CD4-positive, alpha-beta T cell treated with Interleukin-2 at 100 ng/mL for 4 hours (primary cell): ENCODE measurements around the gene NAT16.

Source experiments
- DNase-seq: peaks from one replicate; pipeline ENCODE4 v3.0.0-alpha.2; 2020; ENCODE audit warnings: low spot score

The NAT16 gene

GRCh38 chr7:101180130-101180755, at the start of gene NAT16:
Gene NAT16, minus strand, starts transcription at chr7:101180293. Its CDS starts 5,486 bp downstream, at chr7:101174807.
- no peak for DNase-seq

DNA sequence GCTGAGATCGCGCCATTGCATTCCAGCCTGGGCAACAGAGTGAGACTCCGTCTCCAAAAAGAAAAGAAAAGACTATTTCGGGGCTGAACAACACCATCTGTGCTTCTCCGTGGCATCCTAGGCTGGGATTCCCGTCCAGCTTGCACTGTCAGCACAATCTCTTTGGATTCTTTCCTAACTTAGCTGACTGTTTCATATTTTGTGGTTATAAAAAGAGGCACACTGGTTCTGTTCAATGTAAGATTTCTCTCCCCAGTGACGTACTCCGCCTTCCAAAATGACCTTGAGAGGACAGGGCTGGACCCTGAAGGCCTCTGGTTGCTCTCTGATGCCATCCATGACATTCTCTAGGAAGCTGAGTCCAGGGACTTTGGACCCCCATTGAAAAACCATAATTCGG, 46.6 kb upstream of the NAT16 start:
- DNase-seq, result no peak

DNA sequence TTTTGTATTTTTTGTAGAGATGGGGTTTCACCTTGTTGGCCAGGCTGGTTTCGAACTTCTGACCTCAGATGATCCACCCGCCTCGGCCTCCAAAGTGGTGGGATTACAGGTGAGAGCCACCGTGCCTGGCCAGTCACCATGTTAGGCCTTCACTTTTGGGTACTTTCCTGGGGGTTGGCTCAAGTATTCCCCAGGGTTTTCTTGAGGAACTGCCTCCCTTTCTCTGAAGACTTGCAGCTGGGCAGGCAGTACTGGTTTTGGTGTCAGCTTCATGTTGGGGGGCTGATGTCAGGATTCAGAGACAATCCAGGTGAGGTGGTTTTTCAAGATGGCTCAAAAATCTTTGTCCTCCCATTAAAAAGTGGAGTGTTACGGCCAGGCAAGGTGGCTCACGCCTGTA, 45.6 kb upstream of the NAT16 start:
- DNase-seq, result no peak

DNA sequence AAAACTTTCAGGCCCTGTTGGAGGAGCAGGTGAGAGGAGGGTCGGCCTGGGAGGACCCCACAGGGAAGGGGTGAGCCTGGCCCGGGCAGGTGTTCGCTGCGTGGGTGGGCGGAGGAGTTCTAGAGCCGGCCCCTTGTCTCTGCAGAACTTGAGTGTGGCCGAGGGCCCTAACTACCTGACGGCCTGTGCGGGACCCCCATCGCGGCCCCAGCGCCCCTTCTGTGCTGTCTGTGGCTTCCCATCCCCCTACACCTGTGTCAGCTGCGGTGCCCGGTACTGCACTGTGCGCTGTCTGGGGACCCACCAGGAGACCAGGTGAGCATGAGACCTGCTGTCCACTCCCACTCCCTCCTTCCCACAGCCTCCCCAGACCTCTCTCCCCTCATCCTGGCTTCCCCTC, 43.4 kb upstream of the NAT16 start:
- DNase-seq, result no peak

- DNase-seq, result no peak
These were observed 42.3 kb upstream of the NAT16 start for GRCh38 chr7:101222275-101222830.

DNA sequence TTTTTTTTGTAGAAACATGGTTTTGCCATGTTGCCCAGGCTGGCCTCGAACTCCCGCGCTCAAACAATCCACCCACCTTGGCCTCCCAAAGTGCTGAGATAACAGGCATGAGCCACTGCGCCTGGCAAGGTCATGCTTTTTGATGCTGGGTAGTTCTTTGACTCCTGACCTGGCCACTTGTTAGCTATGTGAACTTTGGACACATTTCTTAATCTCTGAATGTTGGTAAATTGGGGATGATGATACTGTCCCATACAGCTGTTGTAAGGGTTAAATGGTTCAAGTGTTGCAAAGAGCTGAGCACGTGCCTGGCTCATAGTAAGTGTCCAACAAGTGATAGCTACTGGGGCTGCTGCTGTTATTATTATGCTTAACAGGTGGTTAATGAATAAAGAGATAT, 40.2 kb upstream of the NAT16 start:
- DNase-seq, result no peak

DNA sequence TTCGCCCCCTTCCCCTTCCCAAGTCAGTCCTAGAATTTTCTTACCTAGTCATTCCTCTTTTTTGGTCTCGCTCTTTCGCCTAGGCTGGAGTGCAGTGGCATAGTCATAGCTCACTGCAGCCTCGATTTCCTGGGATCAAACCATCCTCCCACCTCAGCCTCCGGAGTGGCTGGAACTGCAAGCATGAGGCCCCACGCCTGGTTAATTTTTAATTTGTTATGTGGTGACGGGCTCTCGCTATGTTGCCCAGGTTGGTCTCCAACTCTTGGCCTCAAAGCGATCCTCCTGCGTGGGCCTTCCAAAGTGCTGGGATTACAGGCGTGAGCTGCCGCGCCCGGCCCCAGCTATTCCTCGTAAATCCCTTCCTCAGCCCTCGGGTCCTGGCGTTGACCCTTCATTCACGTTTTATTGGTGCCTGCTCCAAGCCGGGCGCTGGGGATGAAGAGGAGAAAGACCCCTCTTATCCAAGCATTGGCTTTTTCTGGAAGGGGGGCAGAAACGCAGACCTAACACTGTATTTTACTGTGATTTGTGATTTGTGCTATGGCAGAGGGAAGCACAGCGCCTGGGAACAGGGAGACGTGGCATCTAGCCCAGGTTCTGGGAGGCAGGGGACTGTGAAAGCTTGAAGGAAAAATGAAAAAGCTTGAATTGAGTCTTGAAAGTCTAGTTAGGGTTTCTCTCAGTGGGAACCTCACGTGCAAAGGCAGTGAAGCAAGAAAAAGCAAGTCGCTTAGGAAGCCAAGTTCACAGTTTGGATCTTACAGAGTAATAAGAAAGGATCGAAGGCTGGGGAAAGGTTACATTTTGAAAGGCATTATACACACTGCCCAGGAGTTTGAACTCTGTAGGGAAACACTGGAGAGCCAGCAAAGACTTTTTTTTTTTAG, 38.4 kb upstream of the NAT16 start:
- no peak for DNase-seq

DNA sequence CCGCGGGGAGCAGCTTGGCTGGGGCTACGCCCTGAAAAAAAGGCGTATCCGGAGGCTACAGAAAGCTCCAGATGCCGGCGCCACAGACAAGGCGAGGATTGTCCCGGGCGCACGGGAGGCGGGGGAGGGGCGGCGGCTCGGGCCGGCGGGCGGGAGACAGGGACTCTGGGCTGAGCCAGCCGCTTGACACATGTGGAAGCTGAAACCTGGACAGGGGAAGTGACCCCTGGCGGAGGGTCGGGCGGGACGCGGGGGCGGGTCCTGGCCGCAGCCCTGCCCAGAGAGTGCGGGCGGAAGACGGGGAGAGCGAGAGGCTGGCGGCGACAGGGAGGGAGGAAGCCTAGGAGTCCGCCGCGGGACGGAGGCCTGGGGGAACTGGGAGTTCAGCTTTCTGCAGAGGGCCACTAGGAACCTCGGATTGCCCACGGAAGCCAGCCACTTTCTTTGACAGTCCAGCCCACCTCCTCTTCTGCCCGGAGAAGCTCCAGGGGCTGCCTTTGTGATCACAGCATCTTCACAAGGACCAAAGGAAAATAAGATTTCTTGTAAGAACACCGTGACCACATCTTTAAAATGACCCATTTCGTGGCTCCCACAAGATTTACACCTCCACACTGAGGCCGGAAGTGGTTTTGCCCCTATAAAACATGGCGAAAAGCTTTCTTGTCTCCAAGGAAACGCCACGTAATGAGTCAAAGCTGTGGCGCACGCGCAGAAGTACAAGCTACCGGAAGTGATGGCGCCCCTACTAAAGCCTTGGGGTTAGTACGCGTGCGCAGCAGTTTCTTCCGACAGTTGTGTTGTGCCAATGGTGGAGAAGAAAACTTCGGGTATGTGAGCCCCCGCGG, 37.5 kb upstream of the NAT16 start, which contains the start of the genes PLOD3 and ZNHIT1:
Gene PLOD3, minus strand, starts transcription at position 194 of the 848 bp plus-strand sequence. CDS start 307 bp downstream, outside the sequence.
Gene ZNHIT1, plus strand, starts transcription at position 778 of the 848 bp plus-strand sequence. Its CDS starts 31 bp downstream, at position 809.
- DNase-seq, result peak; percentile 98

DNA sequence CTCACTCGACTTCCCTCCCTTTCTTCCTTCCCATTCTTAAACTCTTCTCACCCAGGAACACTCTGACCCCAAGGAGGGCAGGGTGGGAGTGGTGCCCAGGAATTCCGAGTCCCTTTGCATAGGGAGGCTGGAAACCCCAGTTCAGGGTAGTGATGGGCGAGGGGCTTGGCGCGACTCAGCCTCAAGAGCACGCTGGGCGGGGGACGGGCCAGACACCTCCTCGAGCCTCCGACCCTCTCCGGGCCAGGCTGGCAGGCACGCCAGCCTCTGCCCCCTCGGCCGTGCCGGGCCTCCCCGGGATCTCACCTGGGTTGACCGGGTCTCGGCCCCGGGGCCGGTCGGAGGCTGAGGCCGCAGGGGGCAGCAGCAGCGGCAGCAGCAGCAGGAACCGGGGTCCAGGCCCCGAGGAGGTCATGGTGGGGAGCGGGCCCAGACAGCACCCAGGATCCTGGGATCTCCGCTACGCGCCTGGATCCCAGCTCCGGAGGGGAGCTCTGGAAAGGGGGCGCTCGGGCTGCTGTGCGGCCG, 36.8 kb upstream of the NAT16 start:
- DNase-seq, result no peak

- DNase-seq, result no peak
These were observed 36.1 kb upstream of the NAT16 start for GRCh38 chr7:101216001-101216859.

GRCh38 chr7:101212014-101212413, 31.9 kb upstream of the NAT16 start:
- DNase-seq, result no peak

GRCh38 chr7:101211501-101211900, 31.4 kb upstream of the NAT16 start:
- DNase-seq, result no peak

- DNase-seq, result no peak
These were observed 30.1 kb upstream of the NAT16 start for GRCh38 chr7:101210143-101210542.

- no peak for DNase-seq
These were observed 28.7 kb upstream of the NAT16 start for GRCh38 chr7:101208794-101209193.

GRCh38 chr7:101207459-101207858, 27.4 kb upstream of the NAT16 start:
- DNase-seq, result no peak

DNA sequence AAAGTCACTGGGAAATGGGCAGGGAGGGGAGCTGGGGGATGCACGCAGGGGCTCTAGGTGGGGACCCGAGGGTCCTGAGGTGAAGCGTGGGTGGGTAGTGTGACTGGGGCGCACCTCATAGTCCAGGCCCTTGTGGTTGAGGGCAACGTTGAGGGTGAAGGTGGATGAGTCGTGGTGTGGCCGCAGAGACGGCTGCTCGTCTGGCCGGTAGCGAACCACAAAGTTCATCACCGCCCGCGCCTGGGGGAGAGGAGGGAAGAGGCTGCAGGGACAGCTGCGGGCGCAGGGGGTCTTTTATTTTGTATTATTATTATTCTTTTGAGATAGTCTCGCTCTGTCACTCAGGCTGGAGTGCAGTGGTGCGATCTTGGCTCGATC, 26.6 kb upstream of the NAT16 start:
- no peak for DNase-seq

DNA sequence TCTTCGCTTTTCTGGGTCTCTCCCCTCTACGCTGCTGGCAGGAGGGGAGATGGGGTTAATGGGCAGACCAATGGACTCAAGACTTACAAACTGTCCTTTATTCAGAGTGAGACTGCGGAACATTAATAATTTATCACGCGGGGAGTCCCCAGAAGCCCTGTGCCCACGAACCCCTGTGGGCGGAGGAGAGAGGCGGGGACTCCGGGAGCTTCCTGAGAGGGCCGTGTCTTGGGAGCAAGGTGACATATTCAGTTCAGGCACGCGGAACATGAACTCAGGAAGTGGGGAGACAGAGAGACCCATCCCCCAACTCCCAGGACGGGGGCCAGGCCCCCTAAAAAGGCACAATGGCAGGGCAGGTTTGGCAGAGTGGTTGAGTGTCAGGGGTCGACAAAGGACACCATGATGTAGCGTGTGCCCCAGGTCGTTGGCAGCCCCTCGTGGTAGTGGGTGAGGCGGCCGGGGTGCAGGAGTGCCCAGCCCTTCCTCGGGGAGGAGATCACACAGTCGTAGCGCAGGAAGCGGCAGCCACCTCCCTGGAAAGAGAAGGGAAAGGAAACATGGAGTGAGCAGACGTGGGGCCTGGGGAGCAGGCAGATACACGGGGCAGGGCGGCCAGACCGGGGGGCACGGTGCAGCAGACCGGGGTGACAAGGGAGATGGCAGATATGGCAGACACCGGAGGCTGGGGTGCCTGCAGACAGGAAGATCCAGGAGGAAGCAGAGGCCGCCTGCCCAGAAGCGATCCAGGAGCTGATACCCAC, 26.0 kb upstream of the NAT16 start:
- DNase-seq, result no peak

GRCh38 chr7:101203740-101204738, 23.9 kb upstream of the NAT16 start:
- peak; percentile 37 for DNase-seq

GRCh38 chr7:101202603-101202918, 22.5 kb upstream of the NAT16 start:
- no peak for DNase-seq
